GM23338 (cell line): Measurements from ENCODE around the gene BOLA3. TPM values are rescaled to one million over a fixed set of nuclear protein-coding genes. Genes with fewer than 3 reads are reported as not detected.

Source experiments
- ATAC-seq: fragments of 200-7000 bp; cut with Tn5 transposase; 3 replicates; pipeline ENCODE4 v1.9.1; 2020
- DNase-seq: peaks from one replicate; pipeline ENCODE4 v3.0.0-alpha.2; 2015; ENCODE audit warnings: low spot score
- H2AFZ ChIP-seq: fragments of 200-600 bp; sonication (generic); 2 replicates; pipeline ENCODE4 v1.8.0; 2016; ENCODE audit warnings: antibody characterized with exemption, mild to moderate bottlenecking, moderate library complexity
- H3F3A ChIP-seq: fragments of 200-600 bp; sonication (generic); replicated peaks from 2 replicates; pipeline ENCODE4 v1.8.0; 2017; ENCODE audit warnings: antibody characterized with exemption, mixed run types, low read depth
- H3K27ac ChIP-seq: fragments of 200-600 bp; sonication (generic); 2 replicates; pipeline ENCODE4 v1.6.1; 2016; ENCODE audit warnings: low read depth
- H3K27me3 ChIP-seq: fragments of 200-600 bp; sonication (generic); 2 replicates; pipeline ENCODE4 v1.8.0; 2016; ENCODE audit warnings: mild to moderate bottlenecking, mixed run types, moderate library complexity; ENCODE audit not compliant: insufficient read depth
- H3K36me3 ChIP-seq: fragments of 200-600 bp; sonication (generic); 2 replicates; pipeline ENCODE4 v1.8.0; 2016; ENCODE audit warnings: mild to moderate bottlenecking; ENCODE audit not compliant: insufficient read depth
- H3K4me1 ChIP-seq: fragments of 200-600 bp; sonication (generic); 2 replicates; pipeline ENCODE4 v1.8.0; 2016; ENCODE audit warnings: mild to moderate bottlenecking, moderate library complexity; ENCODE audit not compliant: insufficient read depth
- H3K4me2 ChIP-seq: fragments of 200-600 bp; sonication (generic); 2 replicates; pipeline ENCODE4 v1.7.1; 2017; ENCODE audit warnings: mixed run types
- H3K4me3 ChIP-seq: fragments of 200-600 bp; sonication (generic); 2 replicates; pipeline ENCODE4 v1.6.1; 2016; ENCODE audit warnings: mixed run types
- H3K79me2 ChIP-seq: fragments of 200-600 bp; sonication (generic); replicated peaks from 2 replicates; pipeline ENCODE4 v1.8.0; 2017; ENCODE audit warnings: mild to moderate bottlenecking; ENCODE audit not compliant: insufficient read depth
- H3K9me2 ChIP-seq: fragments of 200-600 bp; sonication (generic); 2 replicates; pipeline ENCODE4 v1.8.0; 2017; ENCODE audit not compliant: insufficient read depth
- H4K20me1 ChIP-seq: fragments of 200-600 bp; sonication (generic); replicated peaks from 2 replicates; pipeline ENCODE4 v1.8.0; 2017; ENCODE audit warnings: mild to moderate bottlenecking; ENCODE audit not compliant: insufficient read depth
- H3K27ac Mint-ChIP-seq: 2 replicates; pipeline ENCODE4 v1.8.0; 2020; ENCODE audit warnings: inconsistent platforms, mild to moderate bottlenecking, moderate library complexity, mixed read lengths
- H3K27me3 Mint-ChIP-seq: 3 replicates; pipeline ENCODE4 v1.8.0; 2022; ENCODE audit warnings: low read depth, mild to moderate bottlenecking, moderate library complexity, mixed read lengths, inconsistent platforms; ENCODE audit not compliant: insufficient read depth, poor library complexity
- H3K36me3 Mint-ChIP-seq: 3 replicates; pipeline ENCODE4 v1.8.0; 2021; ENCODE audit warnings: low read depth, mild to moderate bottlenecking, inconsistent platforms, moderate library complexity, mixed read lengths
- H3K4me1 Mint-ChIP-seq: 3 replicates; pipeline ENCODE4 v1.8.0; 2020; ENCODE audit warnings: mild to moderate bottlenecking, inconsistent platforms, mixed read lengths
- H3K4me3 Mint-ChIP-seq: 3 replicates; pipeline ENCODE4 v1.8.0; 2021; ENCODE audit warnings: moderate library complexity, mild to moderate bottlenecking, inconsistent platforms, mixed read lengths
- H3K9me3 Mint-ChIP-seq: 3 replicates; pipeline ENCODE4 v1.8.0; 2020; ENCODE audit warnings: moderate library complexity, mild to moderate bottlenecking, inconsistent platforms, mixed read lengths
- CREB1 ChIP-seq: fragments of 250-450 bp; sonication (Bioruptor Pico); IDR thresholded peaks from 2 replicates; pipeline ENCODE4 v1.5.0; 2020; ENCODE audit warnings: low read depth, mild to moderate bottlenecking, moderate library complexity
- ETS1 ChIP-seq: IDR thresholded peaks from 2 replicates; pipeline ENCODE4 v1.6.1; 2016; ENCODE audit warnings: antibody characterized with exemption
- EZH2 ChIP-seq: fragments of 200-600 bp; sonication (generic); IDR thresholded peaks from one replicate; pipeline ENCODE4 v1.8.0; 2017; ENCODE audit warnings: antibody characterized with exemption, mild to moderate bottlenecking, low read depth; ENCODE audit not compliant: unreplicated experiment
- EZH2phosphoT487 ChIP-seq: fragments of 200-600 bp; sonication (generic); IDR thresholded peaks from one replicate; pipeline ENCODE4 v1.8.1; 2018; ENCODE audit warnings: antibody characterized with exemption; ENCODE audit not compliant: unreplicated experiment
- JUNB ChIP-seq: IDR thresholded peaks from one replicate; pipeline ENCODE4 v1.6.1; 2016; ENCODE audit warnings: antibody characterized with exemption; ENCODE audit not compliant: unreplicated experiment
- NANOG ChIP-seq: IDR thresholded peaks from 2 replicates; pipeline ENCODE4 v1.6.1; 2016; ENCODE audit warnings: antibody characterized with exemption, borderline replicate concordance
- POLR2AphosphoS5 ChIP-seq: IDR thresholded peaks from 2 replicates; pipeline ENCODE4 v1.6.1; 2016; ENCODE audit warnings: antibody characterized with exemption, low read depth
- REST ChIP-seq: IDR thresholded peaks from one replicate; pipeline ENCODE4 v1.6.1; 2018; ENCODE audit warnings: antibody characterized with exemption; ENCODE audit not compliant: unreplicated experiment
- STAT1 ChIP-seq: IDR thresholded peaks from one replicate; pipeline ENCODE4 v1.6.1; 2016; ENCODE audit warnings: antibody characterized with exemption; ENCODE audit not compliant: unreplicated experiment
- ZNF114 ChIP-seq: fragments of 250-450 bp; sonication (Bioruptor Pico); IDR thresholded peaks from 2 replicates; pipeline ENCODE4 v1.5.0; 2020; ENCODE audit warnings: mild to moderate bottlenecking, moderate library complexity
- ZNF331 ChIP-seq: fragments of 250-450 bp; sonication (Bioruptor Pico); IDR thresholded peaks from 2 replicates; pipeline ENCODE4 v1.5.0; 2020; ENCODE audit warnings: low read depth, mild to moderate bottlenecking, moderate library complexity
- polyA plus RNA-seq: library from polyadenylated mRNA; unstranded; fragments of >200 nt; fragmentation: Nextera tagmentation; extraction: Ambion mirVana; gene quantifications from 2 replicates; pipeline ENCODE4 v1.2.1, GENCODE V29; 2016
- total RNA-seq: library from RNA; depleted of rRNA; stranded (reverse); fragments of >200 nt; shearing (Covaris generic); gene quantifications from 2 replicates; pipeline ENCODE4 v1.2.3, GENCODE V29; 2014
- TF ChIP-seq, protein P1 (sequence below): fragments of 250-450 bp; sonication (Bioruptor Pico); IDR thresholded peaks from 2 replicates; pipeline ENCODE4 v1.5.0; 2020; ENCODE audit warnings: mild to moderate bottlenecking, moderate library complexity
- TF ChIP-seq, protein P2 (sequence below), 2 experiments: fragments of 200-600 bp in 1 of 2; sonication (generic) in 1 of 2; conservative IDR thresholded peaks; 2 replicates each; pipeline versions ENCODE4 v1.5.1 to v1.6.1; 2016 to 2017; ENCODE audit warnings: antibody characterized with exemption in 2 of 2, low read depth in 2 of 2, mild to moderate bottlenecking in 2 of 2, moderate library complexity in 1 of 2

Gene BOLA3
- total and polyA plus RNA-seq, 2 experiments from 2014 or later, result 89.8 to 233 TPM

- no peak overlapping the region for H3K4me2 ChIP-seq
- H3F3A ChIP-seq, result no peaks in the 10 kb centered on the region
- H3K9me2 ChIP-seq, result no peaks in the 10 kb centered on the region
- TF ChIP-seq ZNF114 (CRISPR knock-in tag) (no peak), REST (no peak), POLR2AphosphoS5 (no peak), STAT1 (no peak), EZH2phosphoT487 (no peak), JUNB (no peak), NANOG (no peak), ETS1 (no peak), ZNF331 (CRISPR knock-in tag) (no peak), CREB1 (CRISPR knock-in tag) (no peak), EZH2 (no peak)
- TF ChIP-seq, protein P1, sequence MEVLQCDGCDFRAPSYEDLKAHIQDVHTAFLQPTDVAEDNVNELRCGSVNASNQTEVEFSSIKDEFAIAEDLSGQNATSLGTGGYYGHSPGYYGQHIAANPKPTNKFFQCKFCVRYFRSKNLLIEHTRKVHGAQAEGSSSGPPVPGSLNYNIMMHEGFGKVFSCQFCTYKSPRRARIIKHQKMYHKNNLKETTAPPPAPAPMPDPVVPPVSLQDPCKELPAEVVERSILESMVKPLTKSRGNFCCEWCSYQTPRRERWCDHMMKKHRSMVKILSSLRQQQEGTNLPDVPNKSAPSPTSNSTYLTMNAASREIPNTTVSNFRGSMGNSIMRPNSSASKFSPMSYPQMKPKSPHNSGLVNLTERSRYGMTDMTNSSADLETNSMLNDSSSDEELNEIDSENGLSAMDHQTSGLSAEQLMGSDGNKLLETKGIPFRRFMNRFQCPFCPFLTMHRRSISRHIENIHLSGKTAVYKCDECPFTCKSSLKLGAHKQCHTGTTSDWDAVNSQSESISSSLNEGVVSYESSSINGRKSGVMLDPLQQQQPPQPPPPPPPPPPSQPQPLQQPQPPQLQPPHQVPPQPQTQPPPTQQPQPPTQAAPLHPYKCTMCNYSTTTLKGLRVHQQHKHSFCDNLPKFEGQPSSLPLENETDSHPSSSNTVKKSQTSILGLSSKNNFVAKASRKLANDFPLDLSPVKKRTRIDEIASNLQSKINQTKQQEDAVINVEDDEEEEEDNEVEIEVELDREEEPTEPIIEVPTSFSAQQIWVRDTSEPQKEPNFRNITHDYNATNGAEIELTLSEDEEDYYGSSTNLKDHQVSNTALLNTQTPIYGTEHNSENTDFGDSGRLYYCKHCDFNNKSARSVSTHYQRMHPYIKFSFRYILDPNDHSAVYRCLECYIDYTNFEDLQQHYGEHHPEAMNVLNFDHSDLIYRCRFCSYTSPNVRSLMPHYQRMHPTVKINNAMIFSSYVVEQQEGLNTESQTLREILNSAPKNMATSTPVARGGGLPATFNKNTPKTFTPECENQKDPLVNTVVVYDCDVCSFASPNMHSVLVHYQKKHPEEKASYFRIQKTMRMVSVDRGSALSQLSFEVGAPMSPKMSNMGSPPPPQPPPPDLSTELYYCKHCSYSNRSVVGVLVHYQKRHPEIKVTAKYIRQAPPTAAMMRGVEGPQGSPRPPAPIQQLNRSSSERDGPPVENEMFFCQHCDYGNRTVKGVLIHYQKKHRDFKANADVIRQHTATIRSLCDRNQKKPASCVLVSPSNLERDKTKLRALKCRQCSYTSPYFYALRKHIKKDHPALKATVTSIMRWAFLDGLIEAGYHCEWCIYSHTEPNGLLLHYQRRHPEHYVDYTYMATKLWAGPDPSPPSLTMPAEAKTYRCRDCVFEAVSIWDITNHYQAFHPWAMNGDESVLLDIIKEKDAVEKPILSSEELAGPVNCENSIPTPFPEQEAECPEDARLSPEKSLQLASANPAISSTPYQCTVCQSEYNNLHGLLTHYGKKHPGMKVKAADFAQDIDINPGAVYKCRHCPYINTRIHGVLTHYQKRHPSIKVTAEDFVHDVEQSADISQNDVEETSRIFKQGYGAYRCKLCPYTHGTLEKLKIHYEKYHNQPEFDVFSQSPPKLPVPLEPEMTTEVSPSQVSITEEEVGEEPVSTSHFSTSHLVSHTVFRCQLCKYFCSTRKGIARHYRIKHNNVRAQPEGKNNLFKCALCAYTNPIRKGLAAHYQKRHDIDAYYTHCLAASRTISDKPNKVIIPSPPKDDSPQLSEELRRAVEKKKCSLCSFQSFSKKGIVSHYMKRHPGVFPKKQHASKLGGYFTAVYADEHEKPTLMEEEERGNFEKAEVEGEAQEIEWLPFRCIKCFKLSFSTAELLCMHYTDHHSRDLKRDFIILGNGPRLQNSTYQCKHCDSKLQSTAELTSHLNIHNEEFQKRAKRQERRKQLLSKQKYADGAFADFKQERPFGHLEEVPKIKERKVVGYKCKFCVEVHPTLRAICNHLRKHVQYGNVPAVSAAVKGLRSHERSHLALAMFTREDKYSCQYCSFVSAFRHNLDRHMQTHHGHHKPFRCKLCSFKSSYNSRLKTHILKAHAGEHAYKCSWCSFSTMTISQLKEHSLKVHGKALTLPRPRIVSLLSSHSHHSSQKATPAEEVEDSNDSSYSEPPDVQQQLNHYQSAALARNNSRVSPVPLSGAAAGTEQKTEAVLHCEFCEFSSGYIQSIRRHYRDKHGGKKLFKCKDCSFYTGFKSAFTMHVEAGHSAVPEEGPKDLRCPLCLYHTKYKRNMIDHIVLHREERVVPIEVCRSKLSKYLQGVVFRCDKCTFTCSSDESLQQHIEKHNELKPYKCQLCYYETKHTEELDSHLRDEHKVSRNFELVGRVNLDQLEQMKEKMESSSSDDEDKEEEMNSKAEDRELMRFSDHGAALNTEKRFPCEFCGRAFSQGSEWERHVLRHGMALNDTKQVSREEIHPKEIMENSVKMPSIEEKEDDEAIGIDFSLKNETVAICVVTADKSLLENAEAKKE (CRISPR knock-in tag), result no peak
- TF ChIP-seq, protein P2, sequence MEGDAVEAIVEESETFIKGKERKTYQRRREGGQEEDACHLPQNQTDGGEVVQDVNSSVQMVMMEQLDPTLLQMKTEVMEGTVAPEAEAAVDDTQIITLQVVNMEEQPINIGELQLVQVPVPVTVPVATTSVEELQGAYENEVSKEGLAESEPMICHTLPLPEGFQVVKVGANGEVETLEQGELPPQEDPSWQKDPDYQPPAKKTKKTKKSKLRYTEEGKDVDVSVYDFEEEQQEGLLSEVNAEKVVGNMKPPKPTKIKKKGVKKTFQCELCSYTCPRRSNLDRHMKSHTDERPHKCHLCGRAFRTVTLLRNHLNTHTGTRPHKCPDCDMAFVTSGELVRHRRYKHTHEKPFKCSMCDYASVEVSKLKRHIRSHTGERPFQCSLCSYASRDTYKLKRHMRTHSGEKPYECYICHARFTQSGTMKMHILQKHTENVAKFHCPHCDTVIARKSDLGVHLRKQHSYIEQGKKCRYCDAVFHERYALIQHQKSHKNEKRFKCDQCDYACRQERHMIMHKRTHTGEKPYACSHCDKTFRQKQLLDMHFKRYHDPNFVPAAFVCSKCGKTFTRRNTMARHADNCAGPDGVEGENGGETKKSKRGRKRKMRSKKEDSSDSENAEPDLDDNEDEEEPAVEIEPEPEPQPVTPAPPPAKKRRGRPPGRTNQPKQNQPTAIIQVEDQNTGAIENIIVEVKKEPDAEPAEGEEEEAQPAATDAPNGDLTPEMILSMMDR (conservative IDR thresholded peaks at IDR 0.05; ENCODE audit: low read depth in 2 of 2), result no peak
- ATAC-seq, result no peak
- H3K4me1 Mint-ChIP-seq, result peaks cover 8% of the 10 kb centered on the region
- peaks cover 47% of the 10 kb centered on the region for H3K36me3 Mint-ChIP-seq
- no peak overlapping the region for H2AFZ ChIP-seq
- no peak overlapping the region for H3K4me3 ChIP-seq
- no peaks in the 10 kb centered on the region; the same call in none of the 2 replicates for H4K20me1 ChIP-seq
- no peaks in the 10 kb centered on the region for H3K9me3 Mint-ChIP-seq
- H3K4me3 Mint-ChIP-seq, result no peak overlapping the region
- H3K27ac Mint-ChIP-seq, result no peak overlapping the region
- no peaks in the 10 kb centered on the region for H3K27me3 ChIP-seq
- peaks cover 4% of the 10 kb centered on the region; the same call in 1 of the 2 replicates for H3K36me3 ChIP-seq
- no peak for DNase-seq
- H3K27me3 Mint-ChIP-seq, result peaks cover 11% of the 10 kb centered on the region
- no peaks in the 10 kb centered on the region for H3K79me2 ChIP-seq
- H3K4me1 ChIP-seq, result no peaks in the 10 kb centered on the region
- no peak overlapping the region for H3K27ac ChIP-seq
Measured at GRCh38 chr2:74092275-74092674, 55.4 kb downstream of the BOLA3 start.
